ENCODE measurements around the gene LAMC2.

DNA sequence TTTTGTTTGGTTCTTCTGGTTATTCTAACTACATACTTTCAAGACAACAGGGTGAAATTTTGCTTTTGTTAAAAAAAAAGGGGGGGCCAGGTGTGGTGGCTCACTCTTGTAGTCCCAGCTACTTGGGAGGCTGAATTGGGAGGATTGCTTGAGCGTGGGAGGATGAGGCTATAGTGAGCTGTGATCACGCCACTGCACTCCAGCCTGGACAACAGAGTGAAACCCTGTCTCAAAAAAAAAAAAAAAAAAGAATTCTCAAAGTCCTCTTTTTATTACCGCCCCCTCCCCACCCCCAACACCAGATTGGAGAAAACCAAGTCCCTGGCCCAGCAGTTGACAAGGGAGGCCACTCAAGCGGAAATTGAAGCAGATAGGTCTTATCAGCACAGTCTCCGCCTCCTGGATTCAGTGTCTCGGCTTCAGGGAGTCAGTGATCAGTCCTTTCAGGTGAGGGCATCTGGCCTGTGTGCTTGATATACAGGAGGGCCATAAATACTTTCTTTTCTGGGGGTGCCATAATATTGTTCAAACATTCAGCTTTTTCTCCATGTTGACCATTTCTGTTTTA, 50.2 kb downstream of the LAMC2 start:
- TF ChIP-seq EZH2phosphoT487 (IDR thresholded peaks at IDR 0.05; ENCODE audit: insufficient read depth, low read depth) (no peak), EZH2 (IDR thresholded peaks at IDR 0.05; ENCODE audit: insufficient read depth, poor library complexity, severe bottlenecking) (no peak)
